Measurements from ENCODE around the gene DCDC1.
A peak's percentile ranks its signal among the peaks of the same experiment; 100 is the strongest.

DCDC1 gene

GRCh38 chr11:30902929-30903328 lies 466.6 kb downstream of the DCDC1 start:
- peak; percentile 18 for DNase-seq

- no peak for DNase-seq
Observed at GRCh38 chr11:30895046-30895445, 474.5 kb downstream of the DCDC1 start.

GRCh38 chr11:30893318-30893717 lies 476.2 kb downstream of the DCDC1 start:
- DNase-seq: no peak

GRCh38 chr11:30889143-30889794 lies 480.3 kb downstream of the DCDC1 start:
- DNase-seq: no peak

DNA sequence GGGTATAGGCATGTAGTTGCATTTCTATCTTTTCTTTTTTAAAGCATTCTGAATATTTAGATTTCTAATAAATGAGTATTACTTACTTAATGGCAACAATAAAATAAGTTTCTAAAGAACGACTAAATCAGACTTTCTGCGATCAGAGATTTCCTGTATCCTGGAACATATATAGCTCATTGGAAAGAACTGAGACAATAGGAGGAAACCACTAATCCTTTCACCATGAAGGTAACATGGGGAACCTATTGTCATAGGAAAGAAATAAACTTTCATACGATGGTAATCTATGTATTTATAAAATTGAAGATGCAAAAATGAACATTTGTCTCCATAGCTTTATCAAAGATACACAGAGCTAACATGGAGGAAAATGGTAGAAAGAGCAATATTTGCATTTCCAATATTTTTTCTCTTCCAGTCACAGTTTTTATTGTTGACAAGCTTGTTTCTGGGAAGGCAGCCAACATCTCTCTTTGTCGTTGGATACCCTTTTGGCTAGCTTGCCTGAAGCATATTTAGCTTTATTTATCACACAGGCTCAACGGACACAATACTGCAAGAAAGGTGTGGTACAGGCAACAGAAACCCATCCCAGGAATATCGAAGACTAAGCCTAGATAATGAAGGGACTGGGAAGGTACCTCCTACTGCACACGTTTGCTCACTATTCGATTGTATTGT lies 490.1 kb downstream of the DCDC1 start:
- no peak for DNase-seq

- no peak for DNase-seq
Observed at GRCh38 chr11:30878400-30878799, 491.1 kb downstream of the DCDC1 start.

DNA sequence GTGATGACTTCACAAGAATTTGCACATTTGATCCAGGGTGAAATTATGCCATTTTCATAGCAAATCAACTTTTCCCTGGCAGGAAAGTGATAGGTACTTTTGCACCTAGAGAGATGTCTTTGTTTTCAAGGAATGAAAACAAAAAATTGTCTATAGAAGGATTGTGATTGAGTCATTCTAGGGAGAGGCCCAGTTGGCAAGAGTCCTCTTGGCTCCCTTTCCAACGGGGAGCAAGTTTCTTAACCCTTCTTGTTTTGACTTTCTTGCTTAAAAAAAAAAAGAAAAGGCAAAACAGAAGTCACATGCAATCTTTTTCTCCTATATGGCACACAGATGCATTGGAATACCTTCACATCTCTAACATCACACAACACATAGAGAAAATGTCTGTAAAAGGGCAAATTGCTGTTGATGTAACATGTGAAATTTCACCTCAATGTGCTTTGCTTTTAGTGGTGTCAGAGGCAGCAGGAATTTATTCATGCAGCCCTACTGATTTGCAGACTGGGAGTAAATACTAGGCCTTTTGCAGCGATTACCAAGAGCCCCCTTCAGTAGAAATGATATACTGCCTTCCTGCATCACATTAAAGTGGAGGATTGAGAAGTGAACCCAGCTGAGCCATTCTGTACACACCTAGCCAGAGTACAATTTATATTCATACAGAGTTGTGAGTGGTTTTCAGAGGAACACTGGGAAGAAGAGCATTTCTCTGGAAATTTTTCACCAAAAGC lies 492.7 kb downstream of the DCDC1 start:
- no peak for DNase-seq

DNA sequence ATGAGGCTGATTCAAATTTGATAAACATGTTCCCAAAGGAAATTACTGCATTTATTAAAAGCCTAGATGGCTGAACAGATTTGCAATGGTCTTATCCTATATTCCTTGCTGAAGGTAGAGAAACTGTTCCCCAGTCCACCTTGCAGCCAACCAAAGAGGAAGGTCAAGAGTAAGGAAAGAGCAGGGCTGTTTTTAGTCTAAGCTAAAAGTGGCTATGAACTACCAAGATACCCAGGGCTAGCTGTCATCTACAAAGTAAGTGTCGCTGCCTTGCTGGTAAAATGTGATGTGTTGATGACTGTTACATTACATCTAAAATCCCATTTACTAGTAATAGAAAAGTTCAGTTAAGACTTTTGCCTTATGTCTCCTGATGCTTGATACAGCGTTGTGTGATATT lies 493.3 kb downstream of the DCDC1 start:
- DNase-seq: no peak

- DNase-seq: no peak
Observed at GRCh38 chr11:30875806-30876205, 493.7 kb downstream of the DCDC1 start.

- no peak for DNase-seq
Observed at GRCh38 chr11:30873924-30874610, 495.5 kb downstream of the DCDC1 start.

DNA sequence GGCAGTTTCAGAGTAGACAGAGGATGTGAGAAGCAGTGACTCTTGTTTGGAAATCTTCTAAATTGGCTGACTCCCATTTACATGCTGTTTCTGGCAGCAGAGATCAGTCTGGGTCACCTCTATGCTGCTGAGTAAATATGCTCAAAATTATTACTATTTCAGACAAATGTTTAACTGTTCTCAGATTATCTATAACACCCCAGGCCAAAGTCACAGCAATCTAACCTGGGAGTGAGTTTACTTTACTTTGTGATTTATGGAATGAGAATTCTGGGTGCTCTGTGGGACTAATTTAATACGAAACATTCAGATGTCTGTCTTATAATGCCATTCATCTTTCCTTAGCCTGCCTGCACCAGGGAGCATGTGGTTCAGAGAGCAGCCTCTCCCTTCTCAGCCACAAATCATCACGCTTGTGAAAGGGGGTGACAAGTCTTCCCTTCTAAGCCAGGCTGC lies 500.9 kb downstream of the DCDC1 start:
- DNase-seq: no peak

- no peak for DNase-seq
Observed at GRCh38 chr11:30863209-30863608, 506.3 kb downstream of the DCDC1 start.

DNA sequence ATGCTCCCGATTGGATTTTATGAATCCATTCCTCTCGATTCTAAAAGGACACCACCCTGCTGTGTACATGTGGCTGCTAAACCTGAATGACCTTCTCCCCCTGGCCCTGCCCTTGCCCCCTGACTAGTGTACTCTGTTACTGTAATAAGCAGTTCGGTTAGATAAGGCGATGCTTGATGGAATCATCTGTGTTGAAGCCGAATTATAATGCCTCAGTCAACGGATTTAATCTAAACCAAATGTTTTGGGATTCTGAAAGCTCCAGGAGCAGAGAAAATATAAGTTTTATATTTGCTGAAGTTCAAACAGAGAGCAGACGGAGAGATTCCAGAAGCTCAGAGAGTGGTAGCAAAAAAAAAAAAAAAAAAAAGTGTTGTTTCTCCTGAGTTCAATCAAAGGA lies 508.0 kb downstream of the DCDC1 start:
- DNase-seq: no peak

- no peak for DNase-seq
Observed at GRCh38 chr11:30861064-30861463, 508.5 kb downstream of the DCDC1 start.

DNA sequence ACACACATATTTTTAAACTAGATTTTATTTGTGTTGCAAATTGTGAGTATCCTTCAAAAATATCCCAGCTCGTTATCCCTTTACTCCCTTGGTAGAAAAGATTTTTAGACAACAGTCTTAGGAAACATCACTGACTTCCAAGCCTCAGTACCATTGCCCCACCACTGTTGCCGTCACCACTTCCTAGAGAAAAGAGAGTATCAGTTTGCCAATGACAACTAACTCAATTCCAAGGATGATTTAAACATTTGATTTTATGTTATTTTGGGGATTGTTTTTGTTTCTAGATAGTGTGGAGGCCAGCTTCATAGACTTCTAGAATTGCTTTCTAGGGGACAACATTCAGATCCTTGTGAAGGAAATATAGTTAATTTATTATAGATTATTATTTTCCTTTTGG lies 509.4 kb downstream of the DCDC1 start:
- no peak for DNase-seq

DNA sequence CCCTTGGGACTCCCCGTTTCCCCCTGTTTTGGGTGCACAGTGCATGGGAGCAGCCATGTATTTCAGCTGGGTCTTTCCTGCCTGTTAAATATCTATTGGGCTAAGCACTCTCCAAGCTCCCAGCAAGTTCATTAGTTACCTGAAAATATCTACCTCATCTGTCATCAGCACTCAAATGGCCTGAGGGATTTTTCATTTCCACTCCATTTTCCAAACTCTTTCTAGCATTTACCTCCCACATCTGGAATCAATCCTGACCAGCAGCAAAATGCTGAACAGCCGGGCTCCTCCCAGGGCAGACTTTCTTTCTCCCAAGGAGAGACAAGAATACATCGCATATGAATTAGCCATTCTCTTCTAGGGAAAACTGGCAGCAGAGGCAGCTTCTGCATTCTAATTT lies 509.9 kb downstream of the DCDC1 start:
- no peak for DNase-seq

DNA sequence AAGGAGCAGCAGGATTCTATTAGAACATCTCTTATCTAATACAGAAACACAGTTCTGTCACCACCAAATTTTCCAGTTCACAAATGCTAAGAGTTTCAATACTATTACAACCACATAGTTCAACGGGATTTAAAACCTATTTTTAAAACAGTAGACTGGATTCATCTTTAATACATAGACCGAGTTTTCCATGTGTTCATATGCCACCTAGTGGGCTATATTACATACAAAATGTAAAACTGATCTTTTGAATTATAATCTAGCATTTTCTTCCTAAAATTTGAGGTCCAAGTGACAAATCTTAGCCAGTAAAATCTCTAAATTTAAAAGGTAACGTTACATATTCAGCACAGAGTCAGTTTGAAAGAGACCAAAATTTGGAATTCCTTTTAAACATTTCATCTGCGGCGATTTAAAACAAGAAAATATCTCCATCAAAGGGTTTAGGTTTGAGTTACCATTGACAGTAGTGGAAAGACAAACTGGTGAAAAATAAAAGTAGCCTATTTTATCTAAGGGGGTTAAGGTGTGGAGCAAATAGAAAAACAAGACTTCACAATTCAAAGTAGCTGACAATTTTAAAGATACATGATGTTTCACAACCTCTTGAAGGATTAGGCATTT lies 514.0 kb downstream of the DCDC1 start:
- DNase-seq: no peak

DNA sequence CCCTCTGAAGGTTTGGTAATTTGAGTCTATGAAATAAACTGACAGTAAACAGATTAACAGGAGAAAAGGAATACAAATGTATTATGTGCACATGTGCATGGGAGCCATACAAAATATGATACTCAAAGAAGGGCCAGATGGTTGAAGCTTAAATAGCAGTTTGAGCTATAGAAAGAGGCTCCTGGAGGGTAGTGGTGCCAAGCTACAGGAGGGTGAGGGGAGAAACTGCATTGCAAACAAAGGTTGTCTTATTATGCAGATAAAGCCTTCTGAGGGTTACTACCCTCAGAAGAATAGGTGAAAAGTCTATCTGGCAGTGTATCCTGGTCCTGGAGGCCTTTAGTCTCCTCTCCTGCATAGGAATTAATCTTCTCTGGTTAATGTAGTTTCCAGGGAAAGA lies 516.1 kb downstream of the DCDC1 start:
- no peak for DNase-seq

GRCh38 chr11:30852645-30853044 lies 516.9 kb downstream of the DCDC1 start:
- DNase-seq: no peak

- no peak for DNase-seq
Observed at GRCh38 chr11:30852091-30852490, 517.4 kb downstream of the DCDC1 start.

GRCh38 chr11:30837252-30837651 lies 532.3 kb downstream of the DCDC1 start:
- DNase-seq: no peak

DNA sequence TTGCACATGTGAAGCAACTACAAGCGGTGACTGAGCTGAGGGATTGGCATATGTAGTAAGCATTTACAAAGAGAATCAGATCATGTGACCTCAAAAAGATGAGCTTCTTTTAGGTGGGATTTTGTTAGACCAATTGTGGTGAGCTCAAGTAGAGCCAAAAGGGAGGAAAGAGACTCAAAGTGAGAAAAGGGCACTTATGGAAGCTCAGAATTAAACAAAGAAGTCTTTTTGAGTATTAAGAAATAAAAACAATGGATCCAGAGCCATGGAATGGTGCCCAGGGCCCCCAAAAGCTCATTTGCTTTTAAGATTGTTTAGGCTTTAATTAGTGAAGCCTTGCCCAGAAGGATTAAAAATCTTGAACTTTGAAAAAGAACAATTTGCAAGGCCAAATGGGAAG lies 536.7 kb downstream of the DCDC1 start:
- DNase-seq: no peak

- DNase-seq: no peak
Observed at GRCh38 chr11:30830681-30831080, 538.9 kb downstream of the DCDC1 start.

Data from activated CD4-positive, alpha-beta T cell treated with anti-CD3 and anti-CD28 coated beads, Interleukin-2, amount 50 U/mL, for 16 hours (primary cell).